ENCODE data around the gene NFKBIZ. TPM values are rescaled to one million over a fixed set of nuclear protein-coding genes. Genes with fewer than 3 reads are reported as not detected.
A peak's percentile ranks its signal among the peaks of the same experiment; 100 is the strongest.

Gene NFKBIZ
- total RNA-seq, 1 experiment from 2014 or later: 15.1 TPM

GRCh38 chr3:101840066-101840465 lies 9.2 kb upstream of the NFKBIZ start:
- Mint-ChIP-seq H3K27me3 (ENCODE audit: low read depth) (no peaks in the 10 kb centered on the region; the same call in 1 of the 2 replicates), H3K36me3 (no peaks in the 10 kb centered on the region), H3K9me3 (no peaks in the 10 kb centered on the region), H3K4me3 (no peak overlapping the region), H3K4me1 (peaks cover 49% of the 10 kb centered on the region), H3K27ac (peak overlapping the region; percentile 5; the same call in 1 of the 2 replicates)
- no peak for ATAC-seq
- TF ChIP-seq E2F5 (CRISPR knock-in tag; IDR thresholded peaks at IDR 0.05): no peak
- TF ChIP-seq SP1 (CRISPR knock-in tag; conservative IDR thresholded peaks at IDR 0.05): no peak
- no peak for TF ChIP-seq RORB (CRISPR knock-in tag; IDR thresholded peaks at IDR 0.05)
- TF ChIP-seq AFF4 (CRISPR knock-in tag; IDR thresholded peaks at IDR 0.05; ENCODE audit: borderline replicate concordance): no peak
- no peak for TF ChIP-seq GTF2I (CRISPR knock-in tag; conservative IDR thresholded peaks at IDR 0.05)
- ChIA-PET POLR2A (interaction anchor here (1.5 kb wide), 1 partner anchor 9 kb away, joined by 4 read pairs; the partner anchor contains the start of gene NFKBIZ), CTCF (no interaction called here)
- no peak for DNase-seq (ENCODE audit: low spot score)

GRCh38 chr3:101842245-101842934 lies 6.9 kb upstream of the NFKBIZ start:
- POLR2A ChIA-PET: interaction anchor here (0.6 to 1.2 kb wide), 3 partner anchors 13 to 959 kb away, joined by 3 read pairs; no protein-coding TSS in a partner anchor
- H3K4me3 Mint-ChIP-seq: peak overlapping the region; percentile 24; the same call in 1 of the 2 replicates
- TF ChIP-seq ZNF423 (CRISPR knock-in tag; IDR thresholded peaks at IDR 0.05) (peak; percentile 29; the same call in 1 of the 2 replicates), ZNF425 (CRISPR knock-in tag; conservative IDR thresholded peaks at IDR 0.05) (0 out of 2 replicates have a peak, but pooled peaks have one; percentile 75), ZNF416 (CRISPR knock-in tag; IDR thresholded peaks at IDR 0.05) (no peak), ATF3 (CRISPR knock-in tag; conservative IDR thresholded peaks at IDR 0.05) (no peak), TEAD4 (CRISPR knock-in tag; IDR thresholded peaks at IDR 0.05) (peak; percentile 99), ZNF396 (CRISPR knock-in tag; IDR thresholded peaks at IDR 0.05; ENCODE audit: borderline replicate concordance) (peak; percentile 32; the same call in 1 of the 2 replicates), ERG (CRISPR knock-in tag; IDR thresholded peaks at IDR 0.05) (peak; percentile 35; the same call in 1 of the 2 replicates), TEAD1 (CRISPR knock-in tag; IDR thresholded peaks at IDR 0.05) (peak; percentile 100)
- peak overlapping the region; percentile 93 for H3K27ac Mint-ChIP-seq
- peaks cover 55% of the 10 kb centered on the region for H3K4me1 Mint-ChIP-seq
- CTCF ChIA-PET: no interaction called here
- no peaks in the 10 kb centered on the region; the same call in 1 of the 2 replicates for H3K27me3 Mint-ChIP-seq (ENCODE audit: low read depth)
- H3K36me3 Mint-ChIP-seq: peaks cover 4% of the 10 kb centered on the region; the same call in 1 of the 2 replicates
- ATAC-seq (peak; percentile 98), DNase-seq (ENCODE audit: low spot score) (peak; percentile 68)
- peaks cover 8% of the 10 kb centered on the region for H3K9me3 Mint-ChIP-seq

All from WTC11 (cell line).